Epithelial cell of esophagus (primary cell): ENCODE results near the gene MACROD2.

ENCODE experiments used
- DNase-seq: peaks from one replicate; pipeline ENCODE4 v3.0.0; 2010; ENCODE audit warnings: low read depth
- H3K4me3 ChIP-seq: 2 replicates; pipeline ENCODE4 v1.5.1; 2011; ENCODE audit warnings: mild to moderate bottlenecking, low read length, control low read depth
- CTCF ChIP-seq: IDR thresholded peaks from 2 replicates; pipeline ENCODE4 v1.5.1; 2011; ENCODE audit warnings: low read depth, mild to moderate bottlenecking, low read length, control low read depth, inconsistent platforms; ENCODE audit not compliant: insufficient read depth; ENCODE audit errors: missing control alignments

Gene MACROD2

GRCh38 chr20:14861028-14861699, 865.8 kb downstream of the MACROD2 start:
- TF ChIP-seq CTCF = no peak
- no peak for DNase-seq

GRCh38 chr20:14865169-14865568, 869.9 kb downstream of the MACROD2 start:
- no peak for TF ChIP-seq CTCF
- H3K4me3 ChIP-seq = no peak overlapping the region
- DNase-seq = peak; percentile 84

More at GRCh38 chr20:14861028-14861699, 865.8 kb downstream of the MACROD2 start:
- no peak overlapping the region for H3K4me3 ChIP-seq

- no peak overlapping the region for H3K4me3 ChIP-seq
- TF ChIP-seq CTCF = no peak
- no peak for DNase-seq
Observed at GRCh38 chr20:14865731-14866130, 870.4 kb downstream of the MACROD2 start.

- no peak overlapping the region for H3K4me3 ChIP-seq
- TF ChIP-seq CTCF = no peak
- no peak for DNase-seq
Observed at GRCh38 chr20:14866841-14867514, 871.7 kb downstream of the MACROD2 start.

- no peak for DNase-seq
- H3K4me3 ChIP-seq = no peak overlapping the region
- no peak for TF ChIP-seq CTCF
Observed at GRCh38 chr20:14877301-14878028, 882.1 kb downstream of the MACROD2 start.

- TF ChIP-seq CTCF = no peak
- H3K4me3 ChIP-seq = no peak overlapping the region
- no peak for DNase-seq
Observed at GRCh38 chr20:14878676-14879019, 883.3 kb downstream of the MACROD2 start.
